GM12865 (cell line): ENCODE measurements around the gene SPOCK3.
"Not testable (repeated sequence)": the region's sequence is repeated elsewhere in the genome, so short reads cannot be mapped to it uniquely, and the experiment has no call there.

Experiments
- DNase-seq: peaks from one replicate; pipeline ENCODE4 v3.0.0; 2010; ENCODE audit warnings: low read depth
- H3K4me3 ChIP-seq: 2 replicates; pipeline ENCODE4 v1.5.1; 2011; ENCODE audit warnings: mild to moderate bottlenecking, low read depth, low read length, control low read depth
- TF ChIP-seq, protein P1 (sequence below): IDR thresholded peaks from 2 replicates; pipeline ENCODE4 v1.5.1; 2011; ENCODE audit warnings: low read length, control low read depth, low read depth, inconsistent platforms; ENCODE audit not compliant: insufficient read depth; ENCODE audit errors: missing control alignments

SPOCK3 gene

DNA sequence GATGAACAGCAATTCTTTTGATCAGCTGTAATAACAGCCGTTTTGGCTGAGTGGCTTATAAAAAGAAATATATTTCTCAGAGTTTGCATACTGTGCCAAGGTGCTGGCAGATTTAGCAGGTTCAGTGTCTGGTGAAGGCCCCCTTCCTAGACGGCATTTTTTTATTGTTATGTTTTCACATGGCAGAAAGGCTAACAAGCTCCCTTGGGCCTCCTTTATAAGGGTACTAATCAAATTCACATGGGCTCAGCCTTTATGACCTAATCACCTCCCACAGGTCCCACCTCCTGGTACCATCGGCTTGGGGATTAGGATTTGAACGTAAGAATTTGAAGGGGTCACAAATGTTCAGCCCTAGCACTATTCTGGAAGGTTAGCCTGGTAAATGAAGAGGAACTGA lies 431.9 kb downstream of the SPOCK3 start:
- H3K4me3 ChIP-seq = no peak overlapping the region
- DNase-seq = no peak
- TF ChIP-seq, protein P1, sequence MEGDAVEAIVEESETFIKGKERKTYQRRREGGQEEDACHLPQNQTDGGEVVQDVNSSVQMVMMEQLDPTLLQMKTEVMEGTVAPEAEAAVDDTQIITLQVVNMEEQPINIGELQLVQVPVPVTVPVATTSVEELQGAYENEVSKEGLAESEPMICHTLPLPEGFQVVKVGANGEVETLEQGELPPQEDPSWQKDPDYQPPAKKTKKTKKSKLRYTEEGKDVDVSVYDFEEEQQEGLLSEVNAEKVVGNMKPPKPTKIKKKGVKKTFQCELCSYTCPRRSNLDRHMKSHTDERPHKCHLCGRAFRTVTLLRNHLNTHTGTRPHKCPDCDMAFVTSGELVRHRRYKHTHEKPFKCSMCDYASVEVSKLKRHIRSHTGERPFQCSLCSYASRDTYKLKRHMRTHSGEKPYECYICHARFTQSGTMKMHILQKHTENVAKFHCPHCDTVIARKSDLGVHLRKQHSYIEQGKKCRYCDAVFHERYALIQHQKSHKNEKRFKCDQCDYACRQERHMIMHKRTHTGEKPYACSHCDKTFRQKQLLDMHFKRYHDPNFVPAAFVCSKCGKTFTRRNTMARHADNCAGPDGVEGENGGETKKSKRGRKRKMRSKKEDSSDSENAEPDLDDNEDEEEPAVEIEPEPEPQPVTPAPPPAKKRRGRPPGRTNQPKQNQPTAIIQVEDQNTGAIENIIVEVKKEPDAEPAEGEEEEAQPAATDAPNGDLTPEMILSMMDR = no peak

DNA sequence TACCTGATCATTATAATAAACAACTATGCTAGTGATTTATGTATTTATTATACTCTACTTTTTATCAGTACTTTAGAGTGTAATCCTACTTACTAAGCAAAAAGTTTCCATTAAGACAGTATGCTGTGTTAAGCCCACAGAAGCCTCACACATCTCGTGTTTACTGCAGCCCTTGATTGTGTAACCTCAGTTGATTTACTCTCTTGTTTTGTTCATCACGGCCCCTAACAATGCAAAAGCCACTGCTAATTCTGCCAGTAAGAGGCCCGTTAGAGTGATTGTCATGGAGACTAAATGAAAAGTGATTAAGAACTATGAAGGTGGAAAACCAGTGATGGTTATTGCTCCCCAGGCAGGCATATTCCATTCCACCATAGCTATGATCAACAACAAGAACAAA lies 436.2 kb downstream of the SPOCK3 start:
- TF ChIP-seq, protein P1 = no peak
- no peak for DNase-seq
- no peak overlapping the region for H3K4me3 ChIP-seq

DNA sequence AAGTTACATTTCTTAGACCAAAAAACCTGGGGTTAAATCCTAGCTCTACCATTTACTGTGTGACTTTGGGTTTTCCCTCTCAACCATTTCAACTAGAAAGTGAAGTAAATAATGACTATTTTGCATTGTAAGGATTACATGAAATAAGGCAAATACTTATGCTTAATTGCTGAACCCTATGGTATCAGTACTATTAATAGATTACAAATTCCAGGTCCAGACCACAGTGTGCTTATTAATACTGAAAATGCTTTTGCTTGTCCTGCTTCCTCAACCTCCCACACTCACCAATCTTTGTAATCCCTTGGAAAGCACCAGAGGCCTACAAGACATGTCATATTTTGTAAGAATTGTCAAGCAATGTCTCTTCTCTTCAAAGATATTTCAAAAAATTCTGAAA lies 456.5 kb downstream of the SPOCK3 start:
- TF ChIP-seq, protein P1 = no peak

DNA sequence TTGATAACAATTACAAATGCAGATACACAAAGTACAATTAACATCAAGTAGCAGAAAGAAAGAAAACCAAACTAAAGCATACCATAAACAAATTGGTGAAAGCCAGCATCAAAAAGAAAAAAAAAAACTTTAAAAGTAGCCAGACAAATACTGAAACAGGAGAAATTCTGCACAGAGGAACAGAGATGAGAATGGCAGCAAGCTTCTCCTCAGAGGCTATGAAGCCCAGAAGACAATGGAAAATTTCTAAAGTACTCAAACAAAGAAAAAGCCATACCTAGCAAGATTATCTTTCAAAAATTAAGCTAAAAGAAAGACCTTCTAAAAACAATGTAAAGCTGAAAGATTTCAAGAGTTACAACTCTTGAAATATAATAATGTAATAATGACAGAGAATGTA lies 471.3 kb downstream of the SPOCK3 start:
- TF ChIP-seq, protein P1 = no peak
- no peak overlapping the region for H3K4me3 ChIP-seq
- DNase-seq = no peak

More for the DNA sequence above, 456.5 kb downstream of the SPOCK3 start:
- H3K4me3 ChIP-seq = no peak overlapping the region
- peak; percentile 4 for DNase-seq

DNA sequence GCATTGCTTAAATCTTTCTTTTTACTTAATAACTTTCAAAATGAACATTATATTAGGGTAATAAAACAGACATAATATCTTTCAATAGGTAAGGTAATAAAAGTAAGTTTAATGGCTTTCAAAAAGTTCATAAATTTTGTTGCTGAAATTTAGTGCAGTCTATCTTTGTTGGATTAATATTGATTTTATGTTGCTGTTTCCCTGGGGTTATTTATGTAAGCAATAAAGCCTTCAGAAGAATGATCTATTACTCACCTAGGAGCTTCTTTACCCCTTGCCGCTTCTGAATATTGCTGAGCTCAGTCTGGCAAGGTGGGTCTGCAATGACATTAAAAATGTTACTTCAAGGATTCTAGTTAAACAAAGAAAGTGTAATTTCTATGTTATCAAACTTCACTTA lies 492.6 kb downstream of the SPOCK3 start:
- TF ChIP-seq, protein P1 = no peak
- H3K4me3 ChIP-seq = no peak overlapping the region

DNA sequence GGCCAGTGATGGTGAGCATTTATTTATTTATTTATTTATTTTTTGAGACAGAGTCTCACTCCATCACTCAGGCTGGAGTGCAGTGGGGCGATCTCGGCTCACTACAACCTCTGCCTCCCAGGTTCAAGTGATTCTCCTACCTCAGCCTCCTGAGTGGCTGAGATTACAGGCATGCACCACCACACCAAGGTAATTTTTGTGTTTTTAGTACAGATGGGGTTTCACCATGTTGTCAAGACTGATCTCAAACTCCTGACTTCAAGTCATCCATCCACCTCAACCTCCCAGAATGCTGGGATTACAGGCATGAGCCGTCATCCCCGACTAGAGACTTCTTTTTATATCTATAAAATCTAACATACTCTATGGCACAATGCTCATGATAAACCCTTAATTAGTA lies 495.1 kb downstream of the SPOCK3 start:
- DNase-seq, H3K4me3 ChIP-seq: not testable (repeated sequence)

More for the DNA sequence above, 492.6 kb downstream of the SPOCK3 start:
- DNase-seq = no peak

DNA sequence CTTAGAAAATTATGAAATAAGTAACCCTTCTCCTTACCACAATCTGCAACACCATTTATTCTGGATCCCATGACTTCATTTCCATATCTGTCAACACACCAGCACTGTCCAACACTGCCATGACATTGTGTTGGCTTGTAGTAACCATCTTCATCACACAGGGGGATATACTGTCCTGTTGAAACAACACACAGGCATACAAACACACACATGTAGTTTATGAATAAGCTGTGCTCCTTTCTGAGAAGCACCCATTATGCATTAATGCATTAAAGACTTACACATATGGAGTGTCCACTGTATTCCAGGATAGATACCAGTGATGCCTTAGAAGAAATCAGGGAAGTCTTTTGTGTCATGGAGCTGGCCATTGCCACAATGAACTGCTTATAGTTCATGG lies 496.9 kb downstream of the SPOCK3 start:
- no peak for DNase-seq
- TF ChIP-seq, protein P1 = no peak
- no peak overlapping the region for H3K4me3 ChIP-seq

DNA sequence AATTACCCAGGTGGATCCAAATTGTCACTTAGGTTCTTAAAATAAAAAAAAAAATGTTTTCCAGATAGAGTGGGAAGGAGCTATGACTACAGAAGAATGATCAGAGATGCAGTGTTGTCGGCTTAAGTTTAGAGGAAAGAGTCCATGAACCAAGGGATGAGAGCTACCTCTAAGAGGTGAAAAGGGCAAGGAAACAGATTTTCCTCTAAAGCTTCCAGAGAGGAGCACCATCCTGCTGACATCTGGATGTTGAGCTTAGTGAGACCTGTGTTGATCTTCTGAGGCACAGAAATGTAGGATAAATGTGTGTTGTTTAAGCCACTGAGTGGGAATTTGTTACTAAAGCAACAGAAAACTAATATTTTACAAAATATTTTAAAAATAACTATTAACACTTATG lies 498.7 kb downstream of the SPOCK3 start:
- H3K4me3 ChIP-seq = no peak overlapping the region
- TF ChIP-seq, protein P1 = no peak
- DNase-seq = no peak
